Mesodermal cell (in vitro differentiated cells): Measurements from ENCODE around the gene RPL7A. TPM values are rescaled to one million over a fixed set of nuclear protein-coding genes. Genes with fewer than 3 reads are reported as not detected.
A peak's percentile ranks its signal among the peaks of the same experiment; 100 is the strongest.
"Not testable (repeated sequence)": the region's sequence is repeated elsewhere in the genome, so short reads cannot be mapped to it uniquely, and the experiment has no call there.

Experiments
- H3K27ac ChIP-seq: 2 replicates; pipeline ENCODE4 v1.7.0; 2013; ENCODE audit warnings: mild to moderate bottlenecking, low read depth, low read length, moderate library complexity; ENCODE audit not compliant: severe bottlenecking
- H3K36me3 ChIP-seq: 2 replicates; pipeline ENCODE4 v1.7.1; 2013; ENCODE audit warnings: mild to moderate bottlenecking, low read length, moderate library complexity; ENCODE audit not compliant: control insufficient read depth, insufficient read depth
- H3K4me1 ChIP-seq: one replicate; pipeline ENCODE4 v1.7.1; 2013; ENCODE audit warnings: mild to moderate bottlenecking, low read length; ENCODE audit not compliant: insufficient read depth, control insufficient read depth, poor library complexity, severe bottlenecking
- H3K4me3 ChIP-seq: 2 replicates; pipeline ENCODE4 v1.7.0; 2013; ENCODE audit warnings: low read length, control low read depth, mild to moderate bottlenecking; ENCODE audit not compliant: insufficient read depth, poor library complexity, severe bottlenecking; ENCODE audit errors: extremely low read depth
- H3K9me3 ChIP-seq: 2 replicates; pipeline ENCODE4 v1.7.1; 2013; ENCODE audit warnings: mild to moderate bottlenecking, low read length, moderate library complexity; ENCODE audit not compliant: control insufficient read depth
- WGBS, 2 experiments: methylation state at CpG; one replicate each; pipeline ENCODE4 v1.1.5; 2013; ENCODE audit warnings: missing lambda C conversion rate in 2 of 2; ENCODE audit not compliant: insufficient coverage in 2 of 2; 5-methylcytosine and 5-hydroxymethylcytosine counted together
- polyA plus RNA-seq, 2 experiments: library from polyadenylated mRNA; stranded (reverse); fragments of 50-300 nt; gene quantifications; one replicate each; pipeline ENCODE4 v1.2.3, GENCODE V29; 2013

The RPL7A gene
- polyA plus RNA-seq (2013, experiment 1 of 2): 2,487 TPM
- 2,372 TPM for polyA plus RNA-seq (2013, experiment 2 of 2)

GRCh38 chr9:133347985-133348717, at the start of gene RPL7A, which contains the start of gene MED22:
Gene RPL7A (plus strand): TSS chr9:133348218. CDS start chr9:133348244, 26 bp downstream.
Gene MED22 (minus strand): TSS chr9:133348131. CDS start chr9:133346662, 1,469 bp downstream.
- Histone ChIP-seq H3K4me1 (peaks cover 12% of the 10 kb centered on the region), H3K27ac (peak within 1 kb of the TSS; percentile 98), H3K9me3 (no peaks in the 10 kb centered on the region), H3K4me3 (peak within 1 kb of the TSS; percentile 100), H3K36me3 (peaks cover 79% of the 10 kb centered on the region)
- WGBS, 2 experiments: 0% methylated on average over 57 to 59 of the region's 64 CpGs

DNA sequence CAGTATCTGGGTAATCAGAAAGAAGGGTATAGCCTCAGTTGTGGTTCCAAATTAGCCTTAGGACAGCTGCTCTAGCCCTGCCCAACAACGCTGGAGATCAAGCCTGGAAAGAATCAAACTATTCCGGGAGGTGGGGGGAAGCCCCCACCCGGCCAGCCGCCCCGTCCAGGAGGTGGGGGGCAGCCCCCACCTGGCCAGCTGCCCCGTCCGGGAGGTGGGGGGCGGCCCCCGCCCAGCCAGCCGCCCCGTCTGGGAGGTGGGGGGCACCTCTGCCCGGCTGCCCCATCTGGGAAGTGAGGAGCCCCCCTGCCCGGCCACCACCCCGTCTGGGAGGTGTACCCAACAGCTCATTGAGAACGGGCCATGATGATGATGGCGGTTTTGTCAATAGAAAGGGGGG, 48.0 kb upstream of the RPL7A start:
- H3K36me3 ChIP-seq, H3K27ac ChIP-seq, H3K4me1 ChIP-seq, H3K9me3 ChIP-seq, H3K4me3 ChIP-seq: not testable (repeated sequence)
- WGBS, 2 experiments: 84 to 97% methylated on average over 6 to 8 of the region's 16 CpGs

DNA sequence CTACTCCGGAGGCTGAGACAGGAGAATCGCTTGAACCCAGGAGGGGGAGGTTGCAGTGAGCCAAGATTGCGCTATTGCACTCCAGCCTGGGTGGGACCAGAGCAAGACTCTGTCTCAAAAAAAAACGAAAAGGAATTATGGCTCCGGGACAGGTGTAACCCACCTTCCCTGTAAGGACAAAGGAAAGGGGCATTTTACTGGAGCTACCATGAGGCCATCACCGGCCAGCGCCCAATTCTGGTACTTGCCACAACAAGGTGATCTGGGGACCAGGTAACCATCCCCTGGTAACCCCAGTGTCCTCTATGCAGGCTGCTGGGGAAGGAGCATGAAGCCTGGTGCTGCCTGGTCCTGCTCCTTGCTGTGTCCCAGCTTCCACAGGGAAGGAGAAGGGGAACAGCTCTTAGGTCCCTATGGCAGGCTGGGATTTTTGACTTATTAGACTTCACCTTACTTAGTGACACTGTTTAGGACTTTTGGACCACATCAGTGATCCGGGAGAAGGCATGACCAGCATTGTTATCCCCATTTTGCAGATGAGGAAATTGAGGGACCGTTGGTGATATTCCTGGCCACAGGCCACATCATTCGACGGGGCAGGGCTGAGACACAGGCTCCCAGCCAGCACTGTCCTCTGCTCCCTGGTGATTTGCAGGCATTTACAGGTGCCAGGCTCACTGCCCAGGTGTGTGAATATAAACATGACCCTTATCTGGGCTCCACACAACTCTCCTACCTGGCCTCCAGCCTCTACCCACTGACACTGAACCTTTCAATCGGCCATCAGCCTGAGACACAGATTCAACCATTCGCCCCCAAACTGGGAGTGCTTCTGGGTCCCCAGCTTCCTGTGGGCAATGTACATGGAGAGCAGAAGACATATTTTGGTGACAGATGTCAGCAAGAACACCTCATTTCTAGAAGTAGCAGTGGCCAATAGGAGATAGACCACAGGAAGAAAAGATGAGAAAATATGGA, 46.5 kb upstream of the RPL7A start:
- H3K27ac ChIP-seq: no peak overlapping the region
- H3K36me3 ChIP-seq: no peaks in the 10 kb centered on the region
- H3K9me3 ChIP-seq: no peaks in the 10 kb centered on the region
- 87 to 92% methylated on average over 11 of the region's 13 CpGs for WGBS, 2 experiments
- H3K4me3 ChIP-seq: no peak overlapping the region
- no peaks in the 10 kb centered on the region for H3K4me1 ChIP-seq

GRCh38 chr9:133303266-133304157, 44.5 kb upstream of the RPL7A start:
- Histone ChIP-seq H3K4me3 (no peak overlapping the region), H3K9me3 (no peaks in the 10 kb centered on the region), H3K27ac (no peak overlapping the region), H3K36me3 (no peaks in the 10 kb centered on the region), H3K4me1 (no peaks in the 10 kb centered on the region)
- 79 to 80% methylated on average over 16 of the region's 26 CpGs for WGBS, 2 experiments

GRCh38 chr9:133304158-133304470, 43.9 kb upstream of the RPL7A start:
- Histone ChIP-seq H3K36me3 (no peaks in the 10 kb centered on the region), H3K27ac (no peak overlapping the region), H3K4me1 (no peaks in the 10 kb centered on the region), H3K9me3 (no peaks in the 10 kb centered on the region), H3K4me3 (no peak overlapping the region)
- WGBS, 2 experiments: 85 to 95% methylated on average over 11 to 13 of the region's 13 CpGs

DNA sequence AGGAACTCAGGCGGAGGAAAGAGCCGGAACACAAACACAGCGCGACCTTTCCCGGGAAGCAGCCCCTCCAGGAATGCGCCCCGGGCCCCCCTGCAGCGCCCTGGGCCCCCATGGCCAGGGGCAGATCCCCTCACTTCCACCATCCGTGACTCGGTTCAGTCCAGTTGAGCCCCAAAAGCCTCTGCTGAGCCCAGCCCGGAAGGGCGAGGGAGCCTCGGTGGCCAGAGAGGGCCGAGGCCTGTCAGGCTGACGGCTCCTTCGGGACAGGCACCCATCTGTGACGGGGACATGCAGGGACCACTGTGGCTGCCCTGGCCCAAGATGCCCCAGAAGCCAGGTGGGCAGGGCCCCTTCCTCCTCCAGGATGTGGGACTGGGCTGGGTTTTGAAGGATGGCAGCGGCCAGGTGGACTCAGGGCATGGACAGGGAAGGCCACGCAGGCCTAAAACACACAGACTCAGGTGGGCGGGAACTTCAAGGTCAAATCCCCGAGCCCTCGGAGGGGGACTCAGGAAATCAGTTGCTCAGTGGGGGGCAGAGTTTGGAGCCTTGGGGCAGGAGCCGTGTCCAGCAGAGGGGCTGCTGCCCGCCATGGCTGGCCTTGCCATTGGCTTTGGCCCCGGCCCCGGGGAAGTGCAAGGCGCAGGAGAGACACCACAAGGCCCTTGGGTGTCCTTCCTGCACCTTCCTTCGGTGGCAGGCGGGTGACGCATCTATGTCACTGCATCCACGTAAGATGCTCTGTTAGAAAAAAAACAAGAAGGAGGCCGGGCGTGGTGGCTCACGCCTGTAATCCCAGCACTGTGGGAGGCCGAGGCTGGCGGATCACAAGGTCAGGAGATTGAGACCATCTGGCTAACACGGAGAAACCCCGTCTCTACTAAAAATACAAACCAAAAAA, 43.3 kb upstream of the RPL7A start:
- Histone ChIP-seq H3K27ac (no peak overlapping the region), H3K4me3 (no peak overlapping the region), H3K4me1 (no peaks in the 10 kb centered on the region), H3K36me3 (no peaks in the 10 kb centered on the region), H3K9me3 (no peaks in the 10 kb centered on the region)
- 92% methylated on average over 29 to 34 of the region's 38 CpGs for WGBS, 2 experiments

- WGBS, 2 experiments: 84 to 89% methylated on average over 16 of the region's 23 CpGs
Observed at GRCh38 chr9:133305731-133306130, 42.3 kb upstream of the RPL7A start.

DNA sequence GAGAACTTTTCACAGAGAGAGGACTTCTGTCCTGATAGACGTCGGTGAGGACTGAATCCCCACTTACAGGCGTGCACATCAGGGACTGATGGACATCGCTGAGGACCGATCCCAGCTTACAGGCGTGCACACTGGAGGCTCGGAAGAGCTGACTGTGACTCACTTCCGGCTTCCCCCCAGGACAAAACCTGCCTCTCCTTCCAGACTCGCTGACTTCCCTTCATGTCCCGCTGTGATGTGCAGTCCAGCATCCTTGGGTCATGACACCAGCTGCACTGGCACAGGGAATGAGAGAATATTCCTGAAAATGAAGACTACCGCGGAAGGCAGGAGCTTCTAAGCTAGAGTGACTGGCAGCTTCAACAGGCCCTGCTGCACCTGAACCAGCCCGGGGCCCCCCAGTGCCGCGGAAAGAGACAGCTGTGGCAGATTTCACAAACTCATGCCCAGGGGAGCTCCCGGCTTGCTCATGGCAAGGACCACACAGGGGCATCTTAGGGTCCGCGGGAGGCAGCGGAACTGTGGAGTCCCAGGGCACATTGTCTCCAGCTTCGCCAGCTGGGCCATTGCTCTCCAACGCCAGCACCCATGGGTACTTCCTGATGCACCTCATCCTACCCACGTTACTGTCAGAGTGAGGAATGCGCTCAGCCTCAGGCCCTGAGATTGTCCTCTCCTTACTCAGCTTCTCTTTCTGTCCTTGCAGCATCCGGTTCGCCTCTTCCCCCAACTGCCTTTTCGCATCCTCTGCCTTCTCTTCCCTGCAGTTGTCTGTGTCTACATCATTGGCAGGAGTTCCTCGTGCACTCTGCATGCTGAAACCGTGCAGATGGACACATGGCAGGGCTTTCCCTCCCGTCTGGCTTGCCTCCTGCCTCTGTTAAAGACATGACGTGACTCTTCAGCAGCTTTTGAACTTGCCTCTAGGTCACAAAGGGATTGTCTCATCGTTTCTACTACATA, 41.5 kb upstream of the RPL7A start:
- no peak overlapping the region for H3K27ac ChIP-seq
- H3K9me3 ChIP-seq: no peaks in the 10 kb centered on the region
- no peak overlapping the region for H3K4me3 ChIP-seq
- 89 to 91% methylated on average over 28 to 30 of the region's 31 CpGs for WGBS, 2 experiments
- no peaks in the 10 kb centered on the region for H3K4me1 ChIP-seq
- H3K36me3 ChIP-seq: no peaks in the 10 kb centered on the region

More at GRCh38 chr9:133305731-133306130, 42.3 kb upstream of the RPL7A start:
- Histone ChIP-seq H3K27ac (no peak overlapping the region), H3K4me3 (no peak overlapping the region), H3K9me3 (no peaks in the 10 kb centered on the region), H3K36me3 (no peaks in the 10 kb centered on the region), H3K4me1 (no peaks in the 10 kb centered on the region)

- H3K9me3 ChIP-seq: no peaks in the 10 kb centered on the region
- no peak overlapping the region for H3K4me3 ChIP-seq
- H3K27ac ChIP-seq: no peak overlapping the region
- WGBS, 2 experiments: 83 to 92% methylated on average over 14 of the region's 16 CpGs
- H3K4me1 ChIP-seq: no peaks in the 10 kb centered on the region
- H3K36me3 ChIP-seq: no peaks in the 10 kb centered on the region
Observed at GRCh38 chr9:133307301-133307700, 40.7 kb upstream of the RPL7A start.
